Neural progenitor cell (in vitro differentiated cells): ENCODE results near the gene SLC28A1. TPM values are rescaled to one million over a fixed set of nuclear protein-coding genes. Genes with fewer than 3 reads are reported as not detected.

Experiments used
- DNase-seq: peaks from one replicate; pipeline ENCODE4 v3.0.0-alpha.2; 2016; ENCODE audit warnings: low spot score
- H2AFZ ChIP-seq: fragments of 200-600 bp; sonication (generic); replicated peaks from 2 replicates; pipeline ENCODE4 v1.6.1; 2016; ENCODE audit warnings: antibody characterized with exemption
- H3F3A ChIP-seq: fragments of 200-600 bp; sonication (generic); 2 replicates; pipeline ENCODE4 v1.6.1; 2016; ENCODE audit warnings: antibody characterized with exemption, low read depth
- H3K27ac ChIP-seq: fragments of 200-600 bp; sonication (generic); 2 replicates; pipeline ENCODE4 v1.5.1; 2016; ENCODE audit warnings: mild to moderate bottlenecking
- H3K27me3 ChIP-seq: fragments of 200-600 bp; sonication (generic); 2 replicates; pipeline ENCODE4 v1.6.1; 2016; ENCODE audit warnings: mild to moderate bottlenecking, moderate library complexity
- H3K36me3 ChIP-seq: fragments of 200-600 bp; sonication (generic); 2 replicates; pipeline ENCODE4 v1.5.1; 2016
- H3K4me1 ChIP-seq: fragments of 200-600 bp; sonication (generic); 2 replicates; pipeline ENCODE4 v1.6.1; 2016; ENCODE audit warnings: mixed run types
- H3K4me2 ChIP-seq: fragments of 200-600 bp; sonication (generic); 2 replicates; pipeline ENCODE4 v1.6.1; 2016
- H3K4me3 ChIP-seq: fragments of 200-600 bp; sonication (generic); 2 replicates; pipeline ENCODE4 v1.5.1; 2016
- H3K79me2 ChIP-seq: fragments of 200-600 bp; sonication (generic); 2 replicates; pipeline ENCODE4 v1.6.1; 2016; ENCODE audit warnings: low read depth
- H3K9ac ChIP-seq: fragments of 200-600 bp; sonication (generic); 2 replicates; pipeline ENCODE4 v1.6.1; 2016
- H3K9me3 ChIP-seq: fragments of 200-600 bp; sonication (generic); 2 replicates; pipeline ENCODE4 v1.5.1; 2016; ENCODE audit warnings: low read depth
- H4K20me1 ChIP-seq: fragments of 200-600 bp; sonication (generic); 2 replicates; pipeline ENCODE4 v1.6.1; 2016; ENCODE audit warnings: low read depth
- H3K27ac Mint-ChIP-seq: 3 replicates; pipeline ENCODE4 v1.8.0; 2021; ENCODE audit warnings: mixed read lengths
- H3K27me3 Mint-ChIP-seq: 2 replicates; pipeline ENCODE4 v1.8.0; 2022; ENCODE audit warnings: low read depth, mild to moderate bottlenecking, inconsistent platforms, moderate library complexity, mixed read lengths; ENCODE audit not compliant: insufficient read depth
- H3K36me3 Mint-ChIP-seq: 3 replicates; pipeline ENCODE4 v1.8.0; 2021; ENCODE audit warnings: mixed read lengths
- H3K4me1 Mint-ChIP-seq: 3 replicates; pipeline ENCODE4 v1.8.0; 2021; ENCODE audit warnings: mixed read lengths
- H3K4me3 Mint-ChIP-seq: 3 replicates; pipeline ENCODE4 v1.8.0; 2021; ENCODE audit warnings: mild to moderate bottlenecking, moderate library complexity, mixed read lengths
- H3K9me3 Mint-ChIP-seq: 3 replicates; pipeline ENCODE4 v1.8.0; 2020; ENCODE audit warnings: mixed read lengths
- CTCF ChIP-seq: fragments of 200-600 bp; sonication (generic); IDR thresholded peaks from 2 replicates; pipeline ENCODE4 v1.5.1; 2017; ENCODE audit warnings: antibody characterized with exemption, mild to moderate bottlenecking
- EZH2 ChIP-seq: fragments of 200-600 bp; sonication (generic); IDR thresholded peaks from 2 replicates; pipeline ENCODE4 v1.6.1; 2017; ENCODE audit warnings: antibody characterized with exemption, mild to moderate bottlenecking, moderate library complexity
- EZH2phosphoT487 ChIP-seq: fragments of 200-600 bp; sonication (generic); IDR thresholded peaks from 2 replicates; pipeline ENCODE4 v1.6.1; 2017; ENCODE audit warnings: antibody characterized with exemption
- total RNA-seq: library from RNA; depleted of rRNA; stranded (reverse); fragments of >200 nt; gene quantifications from 2 replicates; pipeline ENCODE4 v1.2.3, GENCODE V29; 2015; ENCODE audit warnings: low replicate concordance

SLC28A1 gene
- total RNA-seq, 1 donor from 2014 or later = not detected

- Histone ChIP-seq H4K20me1 (no peaks in the 10 kb centered on the region), H3K4me1 (peaks cover 9% of the 10 kb centered on the region), H3K79me2 (no peaks in the 10 kb centered on the region), H3K4me2 (no peak overlapping the region), H3K9me3 (no peaks in the 10 kb centered on the region), H3K36me3 (no peaks in the 10 kb centered on the region), H3K4me3 (no peak overlapping the region), H3F3A (no peaks in the 10 kb centered on the region), H3K9ac (no peak overlapping the region), H3K27ac (no peak overlapping the region), H2AFZ (no peak overlapping the region), H3K27me3 (no peaks in the 10 kb centered on the region)
- no peak overlapping the region for H3K4me3 Mint-ChIP-seq
- peaks cover 3% of the 10 kb centered on the region for H3K27me3 Mint-ChIP-seq
- no peaks in the 10 kb centered on the region for H3K9me3 Mint-ChIP-seq
- no peak for TF ChIP-seq EZH2phosphoT487
- TF ChIP-seq CTCF = no peak
- TF ChIP-seq EZH2 = no peak
- H3K36me3 Mint-ChIP-seq = no peaks in the 10 kb centered on the region
- DNase-seq = no peak
- no peak overlapping the region for H3K27ac Mint-ChIP-seq
- H3K4me1 Mint-ChIP-seq = peaks cover 3% of the 10 kb centered on the region
Observed at GRCh38 chr15:84836844-84837243, 47.6 kb upstream of the SLC28A1 start.

DNA sequence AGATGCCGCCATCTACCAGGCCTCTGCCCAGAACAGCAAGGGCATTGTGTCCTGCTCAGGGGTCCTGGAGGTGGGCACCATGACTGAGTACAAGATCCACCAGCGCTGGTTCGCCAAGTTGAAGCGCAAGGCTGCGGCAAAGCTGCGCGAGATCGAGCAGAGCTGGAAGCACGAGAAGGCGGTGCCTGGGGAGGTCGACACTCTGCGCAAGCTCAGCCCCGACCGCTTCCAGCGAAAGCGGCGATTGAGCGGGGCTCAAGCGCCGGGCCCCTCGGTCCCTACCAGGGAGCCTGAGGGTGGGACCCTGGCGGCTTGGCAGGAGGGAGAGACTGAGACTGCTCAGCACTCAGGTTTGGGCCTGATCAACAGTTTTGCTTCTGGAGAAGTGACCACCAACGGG, 44.7 kb upstream of the SLC28A1 start:
- no peak overlapping the region for H3K4me3 Mint-ChIP-seq
- no peaks in the 10 kb centered on the region for H3F3A ChIP-seq
- no peak overlapping the region for H3K9ac ChIP-seq
- no peaks in the 10 kb centered on the region for H3K9me3 ChIP-seq
- H3K36me3 Mint-ChIP-seq = no peaks in the 10 kb centered on the region
- H4K20me1 ChIP-seq = no peaks in the 10 kb centered on the region
- no peaks in the 10 kb centered on the region for H3K4me1 Mint-ChIP-seq
- TF ChIP-seq EZH2phosphoT487 (no peak), CTCF (no peak)
- H3K9me3 Mint-ChIP-seq = no peaks in the 10 kb centered on the region
- no peaks in the 10 kb centered on the region for H3K27me3 ChIP-seq
- no peak overlapping the region for H3K27ac ChIP-seq
- no peak overlapping the region for H2AFZ ChIP-seq
- H3K79me2 ChIP-seq = no peaks in the 10 kb centered on the region
- no peak overlapping the region for H3K27ac Mint-ChIP-seq
- no peaks in the 10 kb centered on the region for H3K4me1 ChIP-seq
- no peak overlapping the region for H3K4me2 ChIP-seq
- no peak for DNase-seq
- peaks cover 5% of the 10 kb centered on the region for H3K27me3 Mint-ChIP-seq
- H3K4me3 ChIP-seq = no peak overlapping the region
- no peaks in the 10 kb centered on the region for H3K36me3 ChIP-seq

GRCh38 chr15:84840255-84840654, 44.2 kb upstream of the SLC28A1 start:
- H3K27me3 Mint-ChIP-seq = peaks cover 5% of the 10 kb centered on the region
- no peak overlapping the region for H3K9ac ChIP-seq
- no peaks in the 10 kb centered on the region for H3K79me2 ChIP-seq
- H3K4me1 ChIP-seq = no peaks in the 10 kb centered on the region
- H3K4me1 Mint-ChIP-seq = no peaks in the 10 kb centered on the region
- no peak for DNase-seq
- TF ChIP-seq EZH2phosphoT487 (no peak), CTCF (no peak), EZH2 (no peak)
- H3K27ac Mint-ChIP-seq = no peak overlapping the region
- H3K36me3 ChIP-seq = no peaks in the 10 kb centered on the region
- H2AFZ ChIP-seq = no peak overlapping the region
- H3K4me3 Mint-ChIP-seq = no peak overlapping the region
- H3K27me3 ChIP-seq = no peaks in the 10 kb centered on the region
- no peaks in the 10 kb centered on the region for H4K20me1 ChIP-seq
- H3K9me3 ChIP-seq = no peaks in the 10 kb centered on the region
- H3K4me2 ChIP-seq = no peak overlapping the region
- H3K27ac ChIP-seq = no peak overlapping the region
- H3F3A ChIP-seq = no peaks in the 10 kb centered on the region
- no peaks in the 10 kb centered on the region for H3K9me3 Mint-ChIP-seq
- H3K4me3 ChIP-seq = no peak overlapping the region
- H3K36me3 Mint-ChIP-seq = no peaks in the 10 kb centered on the region
